K562 (cell line): ENCODE measurements around the gene DCN. TPM values are rescaled to one million over a fixed set of nuclear protein-coding genes. Genes with fewer than 3 reads are reported as not detected.

Experiments used
- ATAC-seq: fragments of 200-7000 bp; cut with Tn5 transposase; 3 replicates; pipeline ENCODE4 v1.9.1; 2020; ENCODE audit warnings: moderate library complexity
- BruUV-seq: library from RNA; stranded (reverse); fragments of 400-500 nt; replicated peaks from 2 replicates; lab custom pipeline; 2021; lab: Mats Ljungman, UMichigan
- CTCF ChIA-PET: fragments of 300-600 bp; formaldehyde crosslinking; extraction: SDS; loops from one replicate; lab custom pipeline; 2021; ENCODE audit warnings: low intra/inter-chr PET ratio; lab: Yijun Ruan, JAX
- POLR2A ChIA-PET: fragments of 300-600, 350-650 bp; sonication (Branson Sonifier 250); formaldehyde crosslinking; extraction: SDS; loops from one replicate; lab custom pipeline; 2021; ENCODE audit warnings: antibody characterized with exemption, inconsistent platforms; lab: Yijun Ruan, JAX
- DNase-seq, 4 experiments: peaks; one replicate each; pipeline versions ENCODE4 v3.0.0 to v3.0.0-alpha.2; 2011 to 2018; ENCODE audit warnings: low spot score in 3 of 4, mixed read lengths in 3 of 4; ENCODE audit errors: extremely low read depth in 1 of 4
- FAIRE-seq: peaks from 2 replicates; lab custom pipeline; 2011; peaks lifted over from hg19 to GRCh38; lab: Jason Lieb, UNC
- H2AFZ ChIP-seq: 2 replicates; pipeline ENCODE4 v1.6.0; 2011; ENCODE audit warnings: low read depth, low read length, control low read depth, inconsistent platforms
- H3K27ac ChIP-seq: fragments of 200-600 bp; 3 replicates; pipeline ENCODE4 v1.8.0; 2011; ENCODE audit warnings: low read depth, mild to moderate bottlenecking, control low read depth, inconsistent platforms, low read length, moderate library complexity, mixed read lengths; ENCODE audit errors: extremely low read depth
- H3K27me3 ChIP-seq, 2 experiments: fragments of 300-600 bp in 1 of 2; 2 replicates in 1 of 2; 3 replicates in 1 of 2; pipeline versions ENCODE4 v1.6.0 to v1.8.0; 2011; ENCODE audit warnings: inconsistent platforms in 2 of 2, low read length in 2 of 2, mild to moderate bottlenecking in 1 of 2, mixed read lengths in 1 of 2, moderate library complexity in 1 of 2; ENCODE audit not compliant: control insufficient read depth in 2 of 2, insufficient read depth in 2 of 2
- H3K36me3 ChIP-seq: fragments of 300-600 bp; 3 replicates; pipeline ENCODE4 v1.8.0; 2011; ENCODE audit warnings: mild to moderate bottlenecking, low read length, inconsistent platforms; ENCODE audit not compliant: control insufficient read depth, insufficient read depth
- H3K4me1 ChIP-seq, 2 experiments: fragments of 200-600 bp in 1 of 2; replicated peaks in 1 of 2; 2 replicates in 1 of 2; 3 replicates in 1 of 2; pipeline versions ENCODE4 v1.5.1 to v1.8.0; 2011; ENCODE audit warnings: inconsistent platforms in 2 of 2, low read length in 2 of 2, mild to moderate bottlenecking in 1 of 2, mixed read lengths in 1 of 2, moderate library complexity in 1 of 2; ENCODE audit not compliant: control insufficient read depth in 2 of 2, insufficient read depth in 2 of 2
- H3K4me2 ChIP-seq: 2 replicates; pipeline ENCODE4 v1.6.1; 2011; ENCODE audit warnings: low read length, control low read depth, inconsistent platforms, mixed read lengths; ENCODE audit not compliant: insufficient read depth
- H3K4me3 ChIP-seq: fragments of 200-600 bp; sonication (generic), shearing (Covaris generic); 2 replicates; pipeline ENCODE4 v1.5.1; 2016; ENCODE audit warnings: control low read depth, inconsistent platforms
- H3K79me2 ChIP-seq: fragments of 200-600 bp; 3 replicates; pipeline ENCODE4 v1.8.0; 2011; ENCODE audit warnings: low read length, inconsistent platforms; ENCODE audit not compliant: control insufficient read depth, insufficient read depth
- H3K9ac ChIP-seq, 2 experiments: 2 replicates each; pipeline versions ENCODE4 v1.6.0 to v1.6.1; 2011; ENCODE audit warnings: low read depth in 2 of 2, low read length in 2 of 2, control low read depth in 1 of 2, inconsistent platforms in 1 of 2, mild to moderate bottlenecking in 1 of 2, mixed read lengths in 1 of 2; ENCODE audit not compliant: insufficient read depth in 1 of 2
- H3K9me1 ChIP-seq: one replicate; pipeline ENCODE4 v1.6.0; 2011; ENCODE audit warnings: inconsistent platforms, mild to moderate bottlenecking, low read length, moderate library complexity; ENCODE audit not compliant: control insufficient read depth, insufficient read depth
- H3K9me3 ChIP-seq: replicated peaks from 2 replicates; pipeline ENCODE4 v1.5.1; 2011; ENCODE audit warnings: low read depth, low read length, inconsistent platforms; ENCODE audit not compliant: control insufficient read depth, insufficient read depth
- H4K20me1 ChIP-seq: replicated peaks from 2 replicates; pipeline ENCODE4 v1.6.1; 2011; ENCODE audit warnings: low read length, inconsistent platforms, mixed read lengths; ENCODE audit not compliant: control insufficient read depth, insufficient read depth
- ZHX1 ChIP-seq: fragments of 150-350 bp; conservative IDR thresholded peaks from 2 replicates; pipeline ENCODE4 v1.6.1; 2014; ENCODE audit warnings: low read length
- WGBS: fragments of 100-300 bp; shearing (Covaris generic); methylation state at CpG from one replicate; pipeline ENCODE4 v1.1.6; 2016; ENCODE audit warnings: low coverage, mixed read lengths; ENCODE audit not compliant: insufficient coverage; ENCODE audit errors: missing lambda C conversion rate; 5-methylcytosine and 5-hydroxymethylcytosine counted together
- in situ Hi-C: fragments of 300-500 bp; cut with MboI; formaldehyde crosslinking; loops from 4 replicates; pipeline ENCODE4 v1.15.0; 2018; ENCODE audit warnings: inconsistent platforms, mixed read lengths
- intact Hi-C: fragments of 100-400 bp; cut with micrococcal nuclease; formaldehyde crosslinking; loops from 2 replicates; pipeline ENCODE4 v1.14.2; 2022
- polyA plus RNA-seq, 8 experiments: library from polyadenylated mRNA; depleted of rRNA in 4 of 8; stranded (reverse) in 5 of 8; unstranded in 3 of 8; fragments of >200 nt; fragmentation: Nextera tagmentation in 2 of 8; fragmentation: Illumina TruSeq in 1 of 8; extraction: Ambion mirVana in 2 of 8; extraction: Trizol in 1 of 8; gene quantifications; 2 replicates each; pipeline versions ENCODE4 v1.2.1 to v1.2.3, GENCODE V29; 2011 to 2014; ENCODE audit warnings: inconsistent platforms in 1 of 8, missing spikeins in 1 of 8
- total RNA-seq, 7 experiments: library from RNA; depleted of rRNA in 6 of 7; stranded (reverse); fragments of >200 nt in 6 of 7; fragmentation: Illumina TruSeq in 2 of 7; extraction: Trizol in 2 of 7; gene quantifications; 2 replicates each; pipeline versions ENCODE4 v1.2.1 to v1.2.3, GENCODE V29; 2011 to 2021; ENCODE audit warnings: low replicate concordance in 1 of 7

The DCN gene
- total and polyA plus RNA-seq, 9 of the 15 experiments (the other 6 are each of a cell fraction or from before 2014, with no cell fraction given): 0.08 to 2.4 (median 0.31) TPM; not detected in 1

- no TSS peak for BruUV-seq
- WGBS: 0% methylated on average over 1 of the region's 1 CpG
- CTCF ChIA-PET: no interaction called here
Observed at GRCh38 chr12:91211866-91212265, 29.2 kb upstream of the DCN start.

More at GRCh38 chr12:91211866-91212265, 29.2 kb upstream of the DCN start:
- Histone ChIP-seq H3K4me2 (no peak overlapping the region), H3K9me1 (no peaks in the 10 kb centered on the region), H3K4me3 (no peak overlapping the region), H3K27ac (no peak overlapping the region), H3K9me3 (no peaks in the 10 kb centered on the region), H4K20me1 (no peaks in the 10 kb centered on the region), H3K27me3 (no peaks in the 10 kb centered on the region), H3K9ac (no peak overlapping the region), H3K36me3 (no peaks in the 10 kb centered on the region), H3K4me1 (no peaks in the 10 kb centered on the region), H2AFZ (no peak overlapping the region), H3K79me2 (no peaks in the 10 kb centered on the region)
- TF ChIP-seq ZHX1: no peak
- in situ Hi-C loops (no loop called here), intact Hi-C loops (no loop called here)
- no peak for DNase-seq
- no peak for ATAC-seq
- POLR2A ChIA-PET: no interaction called here
- no peak for FAIRE-seq
